GM18499 (cell line): ENCODE measurements around the gene TMEM192.
"Not testable (repeated sequence)": the region's sequence is repeated elsewhere in the genome, so short reads cannot be mapped to it uniquely, and the experiment has no call there.

Experiments used
- ATAC-seq: cut with Tn5 transposase; IDR thresholded peaks from one replicate; pipeline ENCODE4 v1.9.1; 2021; ENCODE audit warnings: moderate number of reproducible peaks; ENCODE audit not compliant: insufficient read depth, unreplicated experiment

Gene TMEM192

DNA sequence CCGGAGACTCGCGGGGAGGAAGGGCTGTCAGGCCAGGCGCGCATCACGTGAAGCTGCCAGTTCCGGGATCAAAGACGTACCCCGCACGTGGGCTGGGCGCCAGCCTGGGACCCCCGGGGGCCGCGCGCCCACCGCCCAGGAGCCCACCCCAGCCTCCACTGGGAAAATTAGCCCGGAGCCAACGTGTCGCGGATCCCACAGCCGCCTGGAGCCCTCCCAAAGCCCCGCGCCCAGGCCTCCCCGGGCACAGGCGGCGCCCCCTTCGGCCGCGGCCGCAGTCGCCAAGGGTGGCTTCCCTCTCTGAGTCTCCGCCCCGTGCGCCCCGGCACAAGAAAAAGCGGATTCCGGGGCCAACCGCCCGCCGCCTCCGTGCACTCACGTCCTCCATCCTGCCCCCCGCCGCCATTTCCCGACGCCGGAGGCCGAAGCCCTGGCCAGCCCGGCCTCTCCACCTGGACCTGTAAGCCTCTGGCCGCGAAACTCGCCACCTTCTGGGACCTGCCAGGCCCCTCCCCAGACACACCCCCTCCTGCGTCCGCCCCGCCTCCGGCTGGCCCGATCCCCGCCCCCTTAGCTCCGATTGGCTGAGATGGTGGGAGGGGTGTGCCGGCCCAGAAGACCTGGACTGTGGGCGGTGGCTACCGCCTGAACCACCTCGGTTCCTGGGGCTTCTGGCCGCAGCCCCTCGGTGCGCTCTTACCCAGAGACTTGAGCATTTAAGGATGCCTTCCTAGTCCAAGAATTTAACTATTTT is at the start of gene TMEM192:
TMEM192 (minus strand) TSS at position 493 of the 754 bp plus-strand sequence; CDS start at position 406, 87 bp downstream.
- ATAC-seq, result peak; percentile 82

DNA sequence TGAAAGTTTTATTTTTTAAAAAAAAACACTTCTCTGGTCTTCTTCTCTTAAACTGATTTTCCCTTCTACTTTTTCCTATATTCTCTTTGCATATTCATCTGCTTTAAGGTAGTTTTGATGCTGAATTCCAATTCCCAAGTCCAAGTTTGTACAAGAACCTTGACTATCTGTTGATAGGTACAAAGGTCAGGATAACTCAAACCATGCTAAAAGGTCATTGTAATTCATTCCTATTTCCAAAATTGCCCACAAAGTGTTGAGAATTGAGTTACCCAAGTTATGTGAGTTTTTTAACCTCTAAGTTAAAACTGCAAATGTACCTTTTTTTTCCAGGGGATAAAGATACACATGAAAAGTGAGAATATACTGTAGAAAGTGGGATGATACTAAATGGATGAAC is 46.1 kb upstream of the TMEM192 start:
- ATAC-seq, result no peak

DNA sequence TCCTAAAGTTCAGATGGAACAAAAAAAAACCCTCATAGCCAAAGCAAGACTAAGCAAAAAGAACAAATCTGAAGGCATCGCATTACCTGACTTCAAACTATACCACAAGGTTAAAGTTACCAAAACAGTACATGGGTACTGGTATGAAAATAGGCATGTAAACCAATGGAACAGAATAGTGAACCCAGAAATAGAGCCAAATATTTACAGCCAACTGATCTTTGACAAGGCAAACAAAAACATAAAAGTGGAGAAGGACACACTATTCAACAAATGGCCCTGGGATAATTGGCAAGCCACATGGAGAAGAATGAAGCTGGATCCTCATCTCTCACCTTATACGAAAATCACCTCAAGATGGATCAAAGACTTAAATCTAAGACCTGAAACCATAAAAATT is 44.2 kb upstream of the TMEM192 start:
- no peak for ATAC-seq

DNA sequence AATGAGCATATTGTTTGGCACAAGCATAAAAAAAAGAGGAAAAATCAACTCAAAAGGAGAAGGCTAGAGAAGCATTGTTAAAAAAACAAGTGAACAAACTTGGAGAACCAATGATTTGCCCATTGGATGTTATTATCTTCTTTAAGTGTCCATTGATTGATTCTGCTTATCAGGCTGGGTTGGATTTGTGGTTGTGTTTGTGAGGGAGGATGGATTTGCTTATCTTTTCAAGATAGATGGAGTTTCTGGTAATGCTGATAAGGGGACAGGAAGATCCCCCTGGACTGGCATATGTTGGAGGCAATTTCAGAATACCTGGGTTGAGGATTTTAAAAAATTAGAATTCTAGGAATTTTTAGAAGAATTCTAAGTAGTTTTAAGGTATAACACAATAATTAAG is 41.8 kb upstream of the TMEM192 start:
- ATAC-seq, result no peak

DNA sequence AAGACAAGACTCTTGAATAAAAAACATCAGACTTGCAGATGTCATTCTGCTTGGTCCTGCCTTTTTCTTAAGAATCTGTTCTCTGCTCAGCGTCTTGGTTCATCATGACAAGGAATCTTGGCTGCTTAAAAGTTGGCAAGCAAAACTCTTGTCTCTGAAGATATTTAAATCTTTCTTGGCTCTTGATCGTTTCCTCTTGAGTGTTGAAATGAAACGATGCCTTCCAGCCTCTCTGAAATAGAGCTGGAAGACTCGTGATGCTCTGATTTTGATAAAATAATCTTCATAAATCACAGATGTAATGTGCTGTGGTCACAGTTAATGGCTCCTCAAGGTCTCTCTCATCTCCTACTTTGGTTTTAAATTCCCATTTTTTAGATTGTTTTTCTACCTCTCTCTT is 39.9 kb upstream of the TMEM192 start:
- no peak for ATAC-seq

DNA sequence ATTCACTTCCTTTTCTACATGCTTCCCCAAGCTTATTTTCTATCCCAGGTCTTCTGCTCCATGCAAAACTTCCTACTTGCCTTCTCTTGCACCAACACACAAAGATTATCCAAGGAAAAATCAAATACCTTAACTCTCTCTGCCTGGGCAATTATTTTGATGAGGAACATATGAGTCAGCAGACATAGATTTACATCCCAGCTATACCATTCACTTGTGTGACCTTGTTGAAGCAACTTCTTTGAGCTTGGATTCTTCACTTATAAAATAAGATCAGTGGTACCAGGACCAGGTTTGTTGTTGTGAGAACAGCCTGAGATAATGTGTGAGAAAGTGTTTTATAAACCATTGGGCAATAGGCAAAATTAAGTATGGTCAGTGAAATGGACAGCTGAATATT is 39.1 kb upstream of the TMEM192 start:
- no peak for ATAC-seq

DNA sequence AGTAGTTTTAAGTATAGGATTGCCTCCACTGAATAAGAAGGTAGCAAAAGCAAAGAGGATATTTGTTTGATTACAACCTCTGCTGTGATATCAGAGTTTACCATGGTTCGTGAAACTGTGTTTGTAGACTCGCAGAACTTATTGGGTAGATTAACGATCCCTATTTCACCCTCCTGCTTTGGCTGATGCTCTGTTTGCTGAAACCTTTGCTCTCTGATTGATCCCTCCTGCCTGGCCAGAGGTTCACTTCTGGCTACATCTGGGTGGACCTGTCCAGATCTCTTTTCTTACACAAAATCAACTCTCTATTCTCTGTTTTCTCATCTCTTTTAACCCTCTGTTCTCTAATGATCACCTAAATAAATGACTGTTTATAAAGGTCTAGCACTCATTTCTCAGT is 37.9 kb upstream of the TMEM192 start:
- ATAC-seq, result no peak

DNA sequence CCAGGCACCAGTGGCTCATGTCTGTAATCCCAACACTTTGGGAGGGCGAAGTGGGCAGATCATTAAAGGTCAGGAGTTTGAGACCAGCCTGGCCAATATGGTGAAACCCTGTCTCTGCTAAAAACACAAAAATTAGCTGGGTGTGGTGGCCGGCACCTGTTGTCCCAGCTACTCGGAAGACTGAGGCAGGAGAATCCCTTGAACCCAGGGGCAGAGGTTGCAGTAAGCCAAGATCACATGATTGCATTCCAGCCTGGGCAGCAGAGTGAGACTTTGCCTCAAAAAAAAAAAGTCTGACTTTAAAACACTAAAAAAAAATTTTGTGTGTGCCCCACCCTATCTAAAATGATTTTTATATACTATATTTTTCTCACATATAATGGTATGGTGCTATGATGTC is 26.2 kb upstream of the TMEM192 start:
- ATAC-seq, result no peak

DNA sequence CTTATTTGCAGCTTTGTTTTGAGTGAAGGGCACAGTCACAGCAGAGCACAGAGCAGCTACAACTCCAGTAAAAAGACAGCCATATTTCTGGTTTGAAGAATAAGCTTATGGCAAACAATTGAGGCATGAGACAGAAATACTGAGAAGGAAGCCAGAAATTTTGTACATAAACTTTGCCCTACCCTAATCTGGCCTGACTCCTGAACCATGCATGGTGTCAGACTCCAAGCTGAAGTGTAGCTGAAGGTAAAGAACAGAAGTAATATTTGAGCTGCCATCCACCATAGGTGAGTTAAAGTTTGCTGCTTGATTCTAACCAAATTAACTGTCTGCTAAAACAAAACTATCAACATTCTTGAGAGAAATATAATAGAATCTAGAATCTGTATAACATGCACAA is 24.5 kb upstream of the TMEM192 start:
- ATAC-seq, result no peak

DNA sequence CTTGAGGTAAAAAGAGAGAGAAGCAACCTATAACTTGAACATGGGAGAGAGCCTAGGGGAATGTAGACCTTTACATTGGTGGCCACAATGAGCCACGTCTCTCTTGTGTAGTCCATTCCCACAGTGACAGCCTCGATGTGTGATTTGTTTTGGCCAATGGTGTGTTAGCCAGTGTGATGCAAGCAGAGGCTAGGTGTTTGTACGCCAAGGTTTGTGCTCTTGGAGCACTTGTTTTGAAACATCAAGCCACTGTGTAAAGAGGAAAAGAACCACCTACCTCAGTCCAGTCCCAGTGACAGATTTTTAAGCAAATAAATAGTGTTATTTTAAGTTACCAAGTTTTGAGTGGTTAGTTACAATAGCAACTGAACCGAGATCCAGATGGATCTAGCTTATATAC is 23.9 kb upstream of the TMEM192 start:
- no peak for ATAC-seq

DNA sequence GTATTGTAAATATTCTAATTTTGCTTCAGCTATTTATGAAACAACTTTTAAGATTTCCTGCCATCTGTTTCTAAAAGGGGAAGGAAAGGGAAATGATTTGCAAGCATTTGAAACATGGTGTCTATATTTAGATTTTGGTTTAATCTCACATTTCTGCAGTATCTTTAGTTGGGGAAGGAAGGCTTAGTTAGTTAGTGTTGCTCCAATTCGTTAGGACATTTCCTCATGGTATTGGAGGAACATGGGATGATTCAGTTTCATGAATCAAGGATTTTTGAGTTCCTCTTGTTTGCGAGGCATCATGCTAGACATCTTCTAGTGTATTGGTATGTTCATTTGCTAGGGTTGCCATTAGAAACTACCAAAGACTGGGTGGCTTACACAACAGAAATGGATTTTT is 20.5 kb upstream of the TMEM192 start:
- no peak for ATAC-seq

DNA sequence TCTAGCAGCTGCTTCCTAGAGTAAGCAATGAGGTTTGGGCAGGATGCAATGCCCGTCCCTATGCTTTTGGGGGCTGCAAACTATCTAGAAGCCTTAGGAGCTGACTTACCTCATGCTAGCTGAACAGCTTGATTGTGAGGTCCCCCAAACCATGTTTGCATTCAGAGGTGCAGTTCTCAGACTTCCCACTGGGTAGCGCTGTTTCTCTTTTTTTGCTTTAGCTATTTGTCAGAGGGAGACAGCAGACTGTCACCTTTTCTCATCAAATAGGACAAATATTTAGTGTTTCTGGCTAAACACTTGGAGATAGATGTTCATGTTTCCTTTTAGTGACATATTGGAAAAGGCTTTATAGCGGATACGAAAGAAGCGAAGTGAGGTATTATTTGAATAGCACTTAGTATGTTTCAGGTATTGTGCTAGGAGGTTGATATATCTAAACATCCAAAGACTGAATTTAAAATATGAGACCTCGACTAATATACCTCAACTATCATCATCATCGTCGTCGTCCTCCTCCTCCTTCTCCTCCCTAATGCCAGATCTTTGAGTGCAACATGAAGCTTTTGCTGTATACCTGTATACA is 18.7 kb upstream of the TMEM192 start:
- peak; percentile 66 for ATAC-seq

DNA sequence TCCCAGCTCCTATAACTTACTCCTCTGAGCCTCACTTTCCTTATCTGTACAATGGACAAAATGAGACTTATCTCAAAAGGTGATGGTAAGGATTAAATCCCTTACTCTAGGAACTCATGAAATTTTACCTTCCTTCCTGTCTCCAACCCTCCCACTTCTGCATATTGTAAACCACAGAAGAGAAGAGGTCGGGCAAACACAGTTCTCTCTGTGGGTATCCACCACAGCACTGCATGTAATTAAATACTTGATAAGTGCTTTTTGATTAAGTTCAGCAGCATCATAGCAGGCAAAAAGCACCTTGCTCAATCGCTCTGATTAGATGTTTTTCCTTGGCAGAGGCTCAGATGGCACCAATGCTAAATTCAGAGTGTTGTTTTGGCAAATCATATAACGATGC is 17.3 kb upstream of the TMEM192 start:
- ATAC-seq, result no peak

DNA sequence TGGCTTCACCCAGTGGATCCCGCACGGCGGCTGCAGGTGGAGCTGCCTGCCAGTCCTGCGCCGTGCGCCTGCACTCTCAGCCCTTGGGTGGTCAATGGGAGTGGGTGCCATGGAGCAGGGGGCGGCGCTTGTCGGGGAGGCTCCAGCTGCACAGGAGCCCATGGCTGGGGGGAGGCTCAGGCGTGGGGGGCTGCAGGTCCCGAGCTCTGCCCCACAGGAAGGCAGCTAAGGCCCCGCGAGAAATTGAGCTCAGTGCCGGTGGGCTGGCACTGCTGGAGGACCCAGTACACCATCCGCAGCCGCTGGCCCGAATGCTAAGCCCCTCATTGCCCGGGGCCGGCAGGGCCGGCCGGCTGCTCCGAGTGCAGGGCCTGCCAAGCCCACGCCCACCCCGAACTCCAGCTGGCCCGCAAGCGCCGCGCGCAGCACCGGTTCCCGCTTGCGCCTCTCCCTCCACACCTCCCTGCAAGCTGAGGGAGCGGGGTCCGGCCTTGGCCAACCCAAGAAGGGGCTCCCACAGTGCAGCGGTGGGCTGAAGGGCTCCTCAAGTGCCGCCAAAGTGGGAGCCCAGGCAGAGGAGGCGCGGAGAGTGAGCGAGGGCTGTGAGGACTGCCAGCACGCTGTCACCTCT is 13.3 kb upstream of the TMEM192 start:
- ATAC-seq, result not testable (repeated sequence)

DNA sequence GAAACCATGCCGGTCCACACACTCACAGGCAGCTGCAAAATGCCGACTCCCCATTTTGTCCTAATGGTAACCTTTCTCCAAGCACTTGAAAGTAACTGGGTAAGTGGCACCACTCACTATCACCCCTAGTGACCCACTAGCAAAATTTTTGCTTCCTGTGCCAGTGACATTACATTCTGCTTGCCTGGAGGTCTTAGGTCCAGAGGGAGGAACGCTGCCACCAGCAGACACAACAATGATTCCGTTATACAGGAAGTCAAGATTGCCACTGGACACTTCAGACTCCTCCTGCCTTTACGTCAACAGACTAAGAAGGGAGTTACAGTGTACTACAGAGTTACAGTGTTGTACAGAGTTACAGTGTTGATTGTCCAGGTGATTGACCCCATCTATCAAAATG is 11.8 kb upstream of the TMEM192 start:
- no peak for ATAC-seq

DNA sequence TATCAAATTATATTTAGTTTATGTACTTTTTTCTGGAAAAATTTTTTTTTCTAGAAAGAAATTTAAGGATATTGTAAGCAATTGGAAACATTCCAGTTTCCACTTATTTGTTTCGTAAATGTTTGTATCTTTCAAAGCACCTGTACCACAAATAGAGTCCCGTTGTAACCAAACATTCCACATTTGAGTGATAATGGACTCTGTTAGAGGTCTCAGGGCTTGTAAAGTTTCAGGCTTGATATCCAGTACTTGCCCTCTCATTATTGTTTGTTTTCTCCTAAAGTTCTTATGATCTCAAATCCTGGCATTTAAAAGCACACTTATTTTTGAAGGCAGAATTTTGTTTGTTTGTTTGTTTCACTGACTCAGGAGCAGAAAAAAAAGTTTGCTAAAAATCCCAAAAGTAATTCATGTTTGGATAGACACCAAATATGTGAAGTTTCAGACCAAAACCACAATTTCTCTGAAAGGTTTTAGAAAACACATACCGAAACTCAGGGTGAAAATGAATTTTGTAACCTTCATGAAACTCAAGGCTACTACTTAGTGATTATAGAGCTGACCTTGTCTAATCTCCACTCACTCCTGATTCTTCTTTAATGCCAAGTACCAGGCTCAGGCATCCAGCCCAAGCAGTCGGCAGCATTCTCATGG is 5.7 kb upstream of the TMEM192 start:
- peak; percentile 76 for ATAC-seq

DNA sequence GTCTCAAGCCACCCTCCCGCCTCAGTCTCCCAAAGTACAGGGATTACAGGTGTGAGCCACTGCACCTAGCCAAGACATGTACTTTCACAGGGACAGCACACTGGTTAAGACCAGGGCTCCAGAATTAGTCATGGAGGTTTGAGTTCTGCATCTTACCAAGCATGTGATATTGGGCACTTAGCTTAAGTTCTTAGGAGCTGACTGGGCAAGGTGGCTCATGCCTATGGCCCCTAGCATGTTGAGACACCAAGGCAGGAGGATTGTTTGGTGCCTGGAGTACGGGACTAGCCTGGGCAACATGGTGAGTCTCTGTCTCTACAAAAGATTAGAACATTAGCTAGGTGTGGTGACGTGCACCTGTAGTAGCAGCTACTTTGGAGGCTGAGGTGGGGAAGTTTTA is 2.6 kb upstream of the TMEM192 start:
- ATAC-seq, result no peak

DNA sequence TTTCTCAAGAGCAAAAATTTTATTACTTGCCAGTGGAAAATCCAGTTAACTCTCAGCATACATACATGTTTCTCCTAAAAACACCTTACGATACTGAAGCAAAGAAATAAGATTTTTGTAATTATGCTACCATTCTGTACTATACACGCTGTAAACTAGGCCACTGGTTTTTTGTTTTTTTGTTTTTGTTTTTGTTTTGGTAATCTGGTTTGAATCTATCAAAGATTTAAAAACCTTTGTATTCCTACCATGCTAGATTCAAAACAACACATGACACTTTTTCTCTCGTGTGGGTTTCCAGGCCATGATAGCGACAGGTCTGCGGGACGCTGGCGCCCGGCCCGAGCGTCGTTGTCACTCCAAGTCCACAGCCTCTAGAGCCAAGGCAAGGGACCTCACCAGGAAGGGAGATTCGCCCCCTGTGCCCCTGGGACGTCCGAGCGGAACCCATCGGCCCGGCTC is 723 bp downstream of the TMEM192 start:
- ATAC-seq, result no peak

DNA sequence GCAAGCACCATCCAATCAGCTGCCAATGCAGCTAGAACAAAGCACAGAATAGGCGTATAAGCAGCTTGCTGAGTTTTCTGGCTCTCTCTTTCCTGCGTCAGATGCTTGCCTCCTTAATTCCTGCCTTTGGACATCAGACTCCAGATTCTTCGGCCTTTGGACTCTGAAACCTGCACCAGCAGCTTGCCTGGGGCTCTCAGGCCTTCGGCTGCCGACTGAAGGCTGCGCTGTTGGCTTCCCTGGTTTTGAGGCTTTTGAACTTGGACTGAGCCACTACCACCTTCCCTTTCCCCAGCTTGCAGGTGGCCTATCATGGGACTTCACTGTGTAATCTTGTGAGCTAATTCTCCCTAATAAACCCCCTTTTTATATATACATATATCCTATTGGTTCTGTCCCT is 6.1 kb downstream of the TMEM192 start:
- ATAC-seq, result no peak

DNA sequence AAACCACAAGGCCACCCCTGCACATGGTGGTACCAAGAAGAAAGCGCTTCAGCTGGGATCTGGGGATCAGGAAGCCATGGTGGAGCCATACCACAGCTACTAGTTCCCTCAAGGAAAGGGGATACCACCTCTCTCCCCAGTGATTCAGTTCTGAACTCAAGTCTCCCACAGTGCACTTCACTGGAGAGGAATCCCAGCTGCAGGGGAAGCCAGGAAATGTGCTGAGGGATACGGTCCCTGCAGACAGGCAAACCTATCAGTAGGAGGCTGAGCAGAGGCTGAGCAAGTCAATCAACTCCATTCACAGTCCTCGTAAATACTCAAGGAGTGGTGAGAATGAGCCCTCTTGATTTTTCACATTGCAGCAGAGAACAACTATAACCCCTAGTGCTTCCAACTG is 11.0 kb downstream of the TMEM192 start:
- ATAC-seq, result no peak

DNA sequence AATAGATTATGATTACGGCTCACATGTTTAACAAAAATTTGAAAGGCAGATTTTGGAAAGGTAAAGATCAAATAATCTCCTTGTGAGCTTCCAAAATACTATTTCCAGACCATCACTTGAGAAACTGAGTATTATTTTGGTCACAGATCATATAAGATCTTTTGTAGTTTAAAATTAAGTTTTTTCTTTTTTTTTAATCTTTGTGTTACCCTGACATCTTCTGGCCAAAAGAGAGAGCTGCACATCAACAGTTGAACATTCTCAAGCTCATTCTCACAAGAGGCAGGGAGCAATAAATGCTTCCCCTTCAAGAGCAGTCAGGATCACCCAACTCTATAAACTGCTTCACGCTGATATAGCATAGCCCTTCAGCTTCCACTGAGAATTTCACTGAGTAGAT is 15.9 kb downstream of the TMEM192 start:
- ATAC-seq, result no peak
